T-helper 17 cell (primary cell): Measurements from ENCODE around the gene ARHGAP36. TPM values are rescaled to one million over a fixed set of nuclear protein-coding genes. Genes with fewer than 3 reads are reported as not detected.

ENCODE experiments used
- ATAC-seq: fragments of 150-1000 bp; cut with Tn5 transposase; 2 replicates; pipeline ENCODE4 v1.10.0; 2021; ENCODE audit warnings: mild to moderate bottlenecking, moderate library complexity
- DNase-seq, 3 donors: peaks; one replicate each; pipeline versions ENCODE4 v3.0.0 to v3.0.0-alpha.2; 2020 to 2021
- H3K9me3 ChIP-seq: one replicate; pipeline ENCODE4 v1.7.0; 2013; ENCODE audit warnings: low read length, mild to moderate bottlenecking; ENCODE audit not compliant: control insufficient read depth, poor library complexity, severe bottlenecking
- H3K27ac Mint-ChIP-seq: one replicate; pipeline ENCODE4 v1.8.0; 2022; ENCODE audit warnings: mild to moderate bottlenecking, moderate library complexity, mixed read lengths
- H3K27me3 Mint-ChIP-seq: one replicate; pipeline ENCODE4 v1.8.0; 2022; ENCODE audit warnings: mixed read lengths
- H3K36me3 Mint-ChIP-seq: one replicate; pipeline ENCODE4 v1.8.0; 2022; ENCODE audit warnings: low read depth, mixed read lengths
- H3K4me1 Mint-ChIP-seq: one replicate; pipeline ENCODE4 v1.8.0; 2022; ENCODE audit warnings: mild to moderate bottlenecking, mixed read lengths
- H3K4me3 Mint-ChIP-seq: one replicate; pipeline ENCODE4 v1.8.0; 2022; ENCODE audit warnings: mild to moderate bottlenecking, moderate library complexity, mixed read lengths
- total RNA-seq, 4 donors: library from RNA in 2 of 4; stranded (reverse) in 2 of 4; gene quantifications; one replicate each; pipeline ENCODE4 v1.2.3 and lab custom pipeline; 2022 to 2026

ARHGAP36 gene
- total RNA-seq, 2 donors from 2014 or later = not detected

DNA sequence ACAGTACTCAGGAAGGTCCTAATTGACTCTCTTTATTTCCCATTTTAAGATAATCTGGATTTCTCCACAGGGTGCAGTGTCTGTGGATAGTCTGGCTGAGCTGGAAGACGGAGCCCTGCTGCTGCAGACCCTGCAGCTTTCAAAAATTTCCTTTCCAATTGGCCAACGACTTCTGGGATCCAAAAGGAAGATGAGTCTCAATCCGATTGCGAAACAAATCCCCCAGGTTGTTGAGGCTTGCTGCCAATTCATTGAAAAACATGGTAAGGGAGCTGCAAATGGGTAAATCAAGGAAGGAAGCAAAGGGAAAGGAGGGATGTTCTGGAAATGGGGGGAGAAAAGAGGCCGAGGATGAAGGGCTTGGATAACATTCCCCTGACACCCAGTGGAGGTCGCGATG is 26.0 kb downstream of the ARHGAP36 start:
- Mint-ChIP-seq H3K27me3 (peaks cover 41% of the 10 kb centered on the region), H3K27ac (no peak overlapping the region), H3K4me3 (no peak overlapping the region), H3K36me3 (peaks cover 4% of the 10 kb centered on the region), H3K4me1 (no peaks in the 10 kb centered on the region)
- ATAC-seq = no peak
- no peak for DNase-seq
- no peaks in the 10 kb centered on the region for H3K9me3 ChIP-seq

DNA sequence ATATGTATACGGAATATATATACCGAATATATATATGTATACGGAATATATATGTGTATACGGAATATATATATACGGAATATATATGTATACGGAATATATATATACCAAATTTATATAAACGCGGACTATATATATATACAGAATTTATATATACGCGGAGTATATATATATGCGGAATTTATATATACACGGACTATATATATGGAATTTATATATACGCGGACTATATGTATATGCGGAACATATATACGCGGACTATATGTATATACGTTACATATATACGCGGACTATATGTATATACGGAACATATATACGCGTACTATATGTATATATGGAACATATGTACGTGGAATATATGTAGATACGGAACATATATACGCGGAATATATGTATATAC is 78.6 kb downstream of the ARHGAP36 start:
- Mint-ChIP-seq H3K4me3 (no peak overlapping the region), H3K27me3 (peaks cover 8% of the 10 kb centered on the region), H3K27ac (no peak overlapping the region), H3K4me1 (no peaks in the 10 kb centered on the region), H3K36me3 (no peaks in the 10 kb centered on the region)
- H3K9me3 ChIP-seq = no peaks in the 10 kb centered on the region
- DNase-seq = no peak
- ATAC-seq = no peak

DNA sequence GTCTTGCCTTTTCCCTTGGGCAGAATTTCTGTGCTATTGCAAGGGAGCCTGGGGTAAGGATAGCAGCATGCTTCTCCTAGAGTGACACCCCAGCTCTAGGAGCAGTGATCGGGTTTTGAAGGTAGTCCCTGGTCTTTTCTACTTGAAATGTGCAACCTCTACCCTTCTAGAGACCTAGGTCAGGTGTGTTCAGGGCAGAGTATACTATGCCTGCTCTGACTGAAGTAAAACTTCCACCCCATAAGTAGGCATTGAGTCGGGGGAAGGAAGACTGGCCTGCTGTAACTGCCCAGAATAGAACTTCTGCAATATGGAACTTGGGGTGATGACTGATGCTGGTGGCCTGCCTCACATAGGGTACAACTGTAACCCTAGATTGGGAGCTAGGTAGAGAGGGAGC is 80.9 kb downstream of the ARHGAP36 start:
- no peaks in the 10 kb centered on the region for H3K36me3 Mint-ChIP-seq
- no peaks in the 10 kb centered on the region for H3K4me1 Mint-ChIP-seq
- DNase-seq (no peak), ATAC-seq (no peak)
- no peak overlapping the region for H3K4me3 Mint-ChIP-seq
- H3K27me3 Mint-ChIP-seq = no peaks in the 10 kb centered on the region
- no peak overlapping the region for H3K27ac Mint-ChIP-seq
- H3K9me3 ChIP-seq = no peaks in the 10 kb centered on the region

Other genes starting within 250 kb of the ARHGAP36 start
- 1 to 10 TPM; 7.3 to 9.8 TPM for gene ENOX2, start 155.1 kb upstream of the ARHGAP36 start, total RNA-seq
- not detected for gene IGSF1, start 231.0 kb downstream of the ARHGAP36 start, total RNA-seq